ENCODE measurements around the gene ARHGAP22.

Gene ARHGAP22

GRCh38 chr10:48503293-48503911 lies 101.5 kb downstream of the ARHGAP22 start:
- Histone ChIP-seq H3K4me1 (ENCODE audit: low read length) (0 out of 2 replicates have a peak, but pooled peaks cover 7% of the 10 kb centered on the region), H2AFZ (ENCODE audit: low read length) (no peak overlapping the region), H3K27me3 (replicated peaks; ENCODE audit: insufficient read depth, low read length) (no peaks in the 10 kb centered on the region), H3K79me2 (ENCODE audit: low read length) (no peaks in the 10 kb centered on the region), H3K27ac (ENCODE audit: low read length) (no peak overlapping the region), H3K9me2 (replicated peaks; ENCODE audit: insufficient read depth, low read length) (no peaks in the 10 kb centered on the region), H3K4me3 (ENCODE audit: low read length) (no peak overlapping the region), H3K9me3 (replicated peaks; ENCODE audit: insufficient read depth, low read length) (no peaks in the 10 kb centered on the region), H3F3A (ENCODE audit: insufficient read depth, low read length) (no peaks in the 10 kb centered on the region), H3K36me3 (replicated peaks; ENCODE audit: insufficient read depth, low read length) (no peaks in the 10 kb centered on the region), H3K4me2 (ENCODE audit: low read depth, low read length) (no peak overlapping the region), H4K20me1 (ENCODE audit: insufficient read depth, low read length) (no peaks in the 10 kb centered on the region), H3K9ac (ENCODE audit: low read length) (no peak overlapping the region)
- TF ChIP-seq EZH2 (optimal IDR thresholded peaks at IDR 0.05; ENCODE audit: low read depth, low read length), result no peak
- TF ChIP-seq, protein P1, sequence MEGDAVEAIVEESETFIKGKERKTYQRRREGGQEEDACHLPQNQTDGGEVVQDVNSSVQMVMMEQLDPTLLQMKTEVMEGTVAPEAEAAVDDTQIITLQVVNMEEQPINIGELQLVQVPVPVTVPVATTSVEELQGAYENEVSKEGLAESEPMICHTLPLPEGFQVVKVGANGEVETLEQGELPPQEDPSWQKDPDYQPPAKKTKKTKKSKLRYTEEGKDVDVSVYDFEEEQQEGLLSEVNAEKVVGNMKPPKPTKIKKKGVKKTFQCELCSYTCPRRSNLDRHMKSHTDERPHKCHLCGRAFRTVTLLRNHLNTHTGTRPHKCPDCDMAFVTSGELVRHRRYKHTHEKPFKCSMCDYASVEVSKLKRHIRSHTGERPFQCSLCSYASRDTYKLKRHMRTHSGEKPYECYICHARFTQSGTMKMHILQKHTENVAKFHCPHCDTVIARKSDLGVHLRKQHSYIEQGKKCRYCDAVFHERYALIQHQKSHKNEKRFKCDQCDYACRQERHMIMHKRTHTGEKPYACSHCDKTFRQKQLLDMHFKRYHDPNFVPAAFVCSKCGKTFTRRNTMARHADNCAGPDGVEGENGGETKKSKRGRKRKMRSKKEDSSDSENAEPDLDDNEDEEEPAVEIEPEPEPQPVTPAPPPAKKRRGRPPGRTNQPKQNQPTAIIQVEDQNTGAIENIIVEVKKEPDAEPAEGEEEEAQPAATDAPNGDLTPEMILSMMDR (IDR thresholded peaks at IDR 0.05; ENCODE audit: low read length), result no peak
- no peak for TF ChIP-seq EZH2phosphoT487 (IDR thresholded peaks at IDR 0.05; ENCODE audit: low read length)
- no peak for DNase-seq

GRCh38 chr10:48502791-48503190 lies 102.1 kb downstream of the ARHGAP22 start:
- no peak overlapping the region for H3K9ac ChIP-seq (ENCODE audit: low read length)
- H3K36me3 ChIP-seq (replicated peaks; ENCODE audit: insufficient read depth, low read length), result no peaks in the 10 kb centered on the region
- no peaks in the 10 kb centered on the region for H3K9me2 ChIP-seq (replicated peaks; ENCODE audit: insufficient read depth, low read length)
- H3K79me2 ChIP-seq (ENCODE audit: low read length), result no peaks in the 10 kb centered on the region
- no peak overlapping the region for H2AFZ ChIP-seq (ENCODE audit: low read length)
- H3K4me1 ChIP-seq (ENCODE audit: low read length), result 0 out of 2 replicates have a peak, but pooled peaks cover 7% of the 10 kb centered on the region
- no peak overlapping the region for H3K27ac ChIP-seq (ENCODE audit: low read length)
- no peaks in the 10 kb centered on the region for H3K27me3 ChIP-seq (replicated peaks; ENCODE audit: insufficient read depth, low read length)
- no peak for DNase-seq
- H3K9me3 ChIP-seq (replicated peaks; ENCODE audit: insufficient read depth, low read length), result no peaks in the 10 kb centered on the region
- TF ChIP-seq EZH2phosphoT487 (IDR thresholded peaks at IDR 0.05; ENCODE audit: low read length) (no peak), EZH2 (optimal IDR thresholded peaks at IDR 0.05; ENCODE audit: low read depth, low read length) (no peak)
- TF ChIP-seq, protein P1 (IDR thresholded peaks at IDR 0.05; ENCODE audit: low read length), result no peak
- no peak overlapping the region for H3K4me2 ChIP-seq (ENCODE audit: low read depth, low read length)
- no peak overlapping the region for H3K4me3 ChIP-seq (ENCODE audit: low read length)
- no peaks in the 10 kb centered on the region for H3F3A ChIP-seq (ENCODE audit: insufficient read depth, low read length)
- H4K20me1 ChIP-seq (ENCODE audit: insufficient read depth, low read length), result no peaks in the 10 kb centered on the region

- Histone ChIP-seq H3K9ac (ENCODE audit: low read length) (no peak overlapping the region), H3K79me2 (ENCODE audit: low read length) (no peaks in the 10 kb centered on the region), H3K4me2 (ENCODE audit: low read depth, low read length) (no peak overlapping the region), H4K20me1 (ENCODE audit: insufficient read depth, low read length) (no peaks in the 10 kb centered on the region), H3K4me3 (ENCODE audit: low read length) (no peak overlapping the region), H3K36me3 (replicated peaks; ENCODE audit: insufficient read depth, low read length) (no peaks in the 10 kb centered on the region), H3K27me3 (replicated peaks; ENCODE audit: insufficient read depth, low read length) (no peaks in the 10 kb centered on the region), H3K9me3 (replicated peaks; ENCODE audit: insufficient read depth, low read length) (no peaks in the 10 kb centered on the region), H3F3A (ENCODE audit: insufficient read depth, low read length) (no peaks in the 10 kb centered on the region), H3K4me1 (ENCODE audit: low read length) (0 out of 2 replicates have a peak, but pooled peaks cover 7% of the 10 kb centered on the region), H2AFZ (ENCODE audit: low read length) (no peak overlapping the region), H3K9me2 (replicated peaks; ENCODE audit: insufficient read depth, low read length) (no peaks in the 10 kb centered on the region), H3K27ac (ENCODE audit: low read length) (no peak overlapping the region)
- no peak for TF ChIP-seq EZH2phosphoT487 (IDR thresholded peaks at IDR 0.05; ENCODE audit: low read length)
- no peak for TF ChIP-seq EZH2 (optimal IDR thresholded peaks at IDR 0.05; ENCODE audit: low read depth, low read length)
- TF ChIP-seq, protein P1 (IDR thresholded peaks at IDR 0.05; ENCODE audit: low read length), result no peak
- no peak for DNase-seq
Measured at GRCh38 chr10:48501787-48502771, 102.8 kb downstream of the ARHGAP22 start.

All from MM.1S (cell line).